Stimulated activated CD8-positive, alpha-beta memory T cell treated with anti-CD3 and anti-CD28 coated beads, Interleukin-15, amount 100 ng/mL, for 24 hours (primary cell): ENCODE measurements around the gene TUBGCP5.
"Not testable (repeated sequence)": the region's sequence is repeated elsewhere in the genome, so short reads cannot be mapped to it uniquely, and the experiment has no call there.

ENCODE experiments used
- DNase-seq: peaks from one replicate; pipeline ENCODE4 v3.0.0-alpha.2; 2020; ENCODE audit warnings: low read depth

TUBGCP5 gene

DNA sequence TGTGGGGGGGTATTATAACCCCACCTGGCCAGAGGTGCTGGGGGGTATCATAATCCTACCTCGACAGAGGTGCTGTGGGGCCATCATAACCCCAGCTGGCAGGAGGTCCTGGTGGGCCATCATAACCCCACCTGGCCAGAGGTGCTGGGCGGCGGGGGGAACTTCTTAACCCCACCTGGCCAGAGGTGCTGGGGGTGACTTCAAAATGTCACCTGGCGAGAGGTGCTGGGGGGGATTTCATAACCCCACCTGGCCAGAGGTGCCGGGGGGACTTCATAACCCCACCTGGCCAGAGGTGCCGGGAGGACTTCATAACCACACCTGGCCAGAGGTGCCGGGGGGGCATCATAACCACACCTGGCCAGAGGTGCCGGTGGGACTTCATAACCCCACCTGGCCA lies 2.4 kb upstream of the TUBGCP5 start:
- DNase-seq, result not testable (repeated sequence)

DNA sequence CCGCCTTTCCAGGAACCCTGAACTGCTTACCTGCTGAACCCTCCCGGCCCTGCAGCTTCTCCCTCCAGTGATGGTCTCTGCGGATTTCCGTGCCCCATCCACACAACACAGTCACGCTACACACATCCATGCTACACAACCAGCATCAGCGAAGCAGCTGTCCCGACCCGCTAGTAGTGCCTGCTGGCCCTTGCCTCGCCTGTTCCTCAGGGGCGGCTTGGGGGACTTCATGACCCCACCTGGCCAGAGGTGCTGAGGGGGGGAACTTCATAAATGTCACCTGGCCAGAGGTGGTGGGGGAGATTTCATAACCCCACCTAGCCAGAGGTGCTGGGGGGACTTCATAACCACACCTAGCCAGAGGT lies 530 bp upstream of the TUBGCP5 start:
- DNase-seq, result no peak

DNA sequence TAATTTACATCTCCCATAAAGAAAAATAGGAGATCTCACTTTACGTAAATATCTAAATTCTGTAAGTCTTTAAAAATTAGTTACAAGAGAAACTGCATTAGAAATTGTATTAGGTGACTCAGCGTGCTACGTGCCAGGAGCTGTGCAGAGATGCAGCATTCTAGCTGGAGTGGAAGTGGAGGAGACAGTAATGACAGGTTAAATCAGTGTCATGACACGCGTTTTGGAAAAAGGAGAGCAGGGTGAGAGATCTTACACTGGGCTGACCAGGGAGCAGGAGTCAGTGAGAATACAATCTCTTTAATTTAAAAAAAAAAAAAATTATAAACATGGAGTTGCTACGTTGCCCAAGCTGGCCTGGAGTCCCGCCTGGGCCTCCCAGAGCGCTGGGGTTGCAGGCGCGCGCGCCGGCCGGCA lies 635 bp downstream of the TUBGCP5 start:
- no peak for DNase-seq

DNA sequence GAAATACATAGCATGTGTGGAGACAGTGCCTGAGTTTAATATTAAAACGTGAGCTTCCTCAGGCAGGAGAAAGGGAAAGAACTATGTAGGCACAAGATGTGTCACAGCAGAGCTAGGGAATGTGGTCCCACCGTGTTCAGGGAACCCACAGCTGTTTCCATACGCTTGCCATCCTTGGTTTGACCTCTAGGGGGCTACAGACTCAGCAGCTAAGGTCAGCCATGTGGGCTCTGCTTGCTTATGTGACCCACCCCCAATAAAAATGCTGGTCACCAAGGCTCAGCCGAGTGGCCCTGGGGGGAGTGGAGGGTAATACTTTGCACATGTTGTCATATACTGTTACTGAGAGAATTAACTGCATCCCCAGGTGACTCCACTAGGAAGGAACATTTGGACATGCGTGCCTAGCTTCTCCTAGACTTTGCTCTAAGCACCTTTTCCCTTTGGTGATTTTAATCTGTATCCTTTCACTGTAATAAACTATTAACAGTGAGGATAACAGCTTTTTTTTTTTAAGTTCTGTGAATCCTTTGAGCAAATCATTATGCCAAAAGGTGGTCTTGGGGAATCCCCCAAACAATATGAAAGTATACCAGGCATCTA lies 3.3 kb downstream of the TUBGCP5 start:
- no peak for DNase-seq

DNA sequence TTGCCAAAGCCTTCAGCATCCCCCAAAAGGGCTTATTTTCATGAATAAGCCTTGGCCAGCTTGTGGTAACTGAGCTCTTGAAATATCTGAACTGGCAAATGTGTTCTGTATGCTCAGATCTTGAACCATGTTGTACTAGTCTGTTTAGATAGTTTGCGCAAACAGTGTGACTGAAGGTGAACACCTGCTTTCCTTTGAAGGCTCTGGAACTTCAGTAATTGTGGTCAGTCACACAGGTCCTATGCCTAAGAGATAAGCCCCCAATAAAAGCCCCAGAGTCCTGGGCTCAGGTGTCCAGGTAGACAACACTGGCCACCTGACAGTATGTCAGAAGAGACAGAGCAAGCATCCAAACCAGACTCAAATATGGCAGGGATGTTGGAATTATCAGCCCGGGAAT lies 5.4 kb downstream of the TUBGCP5 start:
- no peak for DNase-seq

DNA sequence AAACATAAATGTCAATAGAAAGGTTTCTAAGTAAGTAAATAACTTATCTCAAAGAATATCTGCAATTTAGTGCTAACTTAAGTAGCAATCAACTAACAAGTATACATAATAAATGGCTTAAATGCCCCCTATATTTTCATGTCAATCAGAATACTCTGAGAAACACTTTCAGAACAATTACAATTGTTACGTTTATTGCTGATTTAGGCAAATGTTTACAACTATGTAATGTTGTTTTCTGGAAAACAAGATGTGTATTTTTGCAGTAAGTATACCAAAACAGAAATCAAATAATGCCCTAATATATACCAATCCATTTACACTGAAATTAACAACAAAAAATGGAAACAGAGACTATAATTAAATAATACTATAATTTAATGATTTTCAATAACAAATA lies 13.2 kb downstream of the TUBGCP5 start:
- no peak for DNase-seq

DNA sequence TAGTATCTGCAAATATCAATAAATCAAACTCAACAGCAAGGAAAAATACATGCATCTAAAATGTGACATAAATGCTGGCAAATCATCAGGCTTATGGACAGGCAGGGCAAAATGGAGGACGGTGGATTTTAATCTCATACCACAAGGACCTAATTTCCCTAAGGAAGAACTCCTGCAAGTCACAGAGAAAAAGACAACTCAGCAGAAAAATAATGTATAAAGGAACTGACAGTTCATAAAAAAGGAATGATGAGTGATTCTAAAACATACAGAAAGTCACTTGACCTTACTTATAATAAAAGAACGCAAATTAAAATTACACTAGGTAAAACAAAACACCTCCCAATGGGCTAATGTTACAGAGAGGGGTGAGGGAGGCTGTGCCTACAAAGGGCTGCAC lies 17.2 kb downstream of the TUBGCP5 start:
- DNase-seq, result no peak

DNA sequence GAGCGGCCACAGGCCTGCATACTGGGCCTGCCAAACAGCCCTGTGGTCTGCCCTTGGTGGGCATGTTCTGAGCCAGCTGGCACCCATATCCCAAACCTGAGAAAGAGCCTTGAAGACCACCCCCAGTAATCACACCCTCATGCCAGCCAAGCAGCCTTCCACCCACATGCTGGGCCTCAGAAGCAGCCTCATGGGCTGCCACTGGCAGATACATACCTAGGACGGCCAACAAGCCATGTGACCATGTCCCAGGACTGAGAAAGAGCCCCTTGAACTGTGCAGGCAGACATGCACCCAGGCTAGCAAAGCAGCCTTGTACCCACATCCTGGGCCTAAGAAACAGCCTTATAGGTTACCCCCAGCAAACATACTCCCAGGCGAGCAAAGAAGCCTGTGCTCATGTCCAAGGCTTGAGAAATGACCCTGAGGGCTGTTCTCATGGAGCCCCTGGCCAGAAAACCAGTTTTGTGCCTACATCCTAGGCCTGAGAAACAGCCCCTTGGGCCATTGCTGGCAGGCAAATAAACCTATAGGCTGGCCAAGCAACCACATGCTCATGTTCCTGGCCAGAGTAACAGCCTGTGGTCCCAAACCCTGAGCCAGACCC lies 24.9 kb downstream of the TUBGCP5 start:
- no peak for DNase-seq

DNA sequence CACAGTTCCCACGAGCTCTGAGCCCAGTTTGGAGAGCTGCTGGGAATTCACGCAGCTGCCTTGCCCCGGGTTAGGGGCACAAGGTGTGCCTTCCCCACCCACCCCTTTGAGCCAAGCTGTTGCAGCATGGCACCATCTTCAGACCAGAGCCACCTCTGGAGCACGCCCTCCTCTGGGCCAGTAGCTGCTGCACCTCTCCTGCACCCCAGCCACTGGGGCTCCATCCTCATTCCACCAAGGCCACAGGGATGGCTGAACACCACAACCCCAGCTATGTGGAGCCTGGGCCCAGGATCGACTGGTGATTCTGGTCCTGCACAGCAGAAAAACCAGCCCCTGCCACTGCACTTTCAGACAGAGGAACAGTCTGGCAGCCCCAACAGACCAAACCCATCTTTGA lies 25.7 kb downstream of the TUBGCP5 start:
- DNase-seq, result no peak

DNA sequence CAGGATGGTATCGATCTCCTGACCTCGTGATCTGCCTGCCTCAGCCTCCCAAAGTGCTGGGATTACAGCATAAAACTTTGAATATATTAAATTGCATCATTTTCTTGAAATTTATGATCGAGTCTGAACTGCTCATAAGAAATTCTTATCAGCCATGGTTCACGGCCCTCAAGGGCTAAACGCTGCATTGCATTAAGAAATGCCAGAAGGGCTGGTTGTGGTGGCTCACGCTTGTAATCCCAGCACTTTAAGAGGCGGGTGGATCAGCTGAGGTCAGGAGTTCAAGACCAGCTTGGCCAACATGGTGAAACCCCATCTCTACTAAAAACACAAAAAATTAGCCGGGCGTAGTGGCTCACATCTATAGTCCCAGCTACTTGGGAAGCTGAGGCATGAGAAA lies 26.8 kb downstream of the TUBGCP5 start:
- not testable (repeated sequence) for DNase-seq

DNA sequence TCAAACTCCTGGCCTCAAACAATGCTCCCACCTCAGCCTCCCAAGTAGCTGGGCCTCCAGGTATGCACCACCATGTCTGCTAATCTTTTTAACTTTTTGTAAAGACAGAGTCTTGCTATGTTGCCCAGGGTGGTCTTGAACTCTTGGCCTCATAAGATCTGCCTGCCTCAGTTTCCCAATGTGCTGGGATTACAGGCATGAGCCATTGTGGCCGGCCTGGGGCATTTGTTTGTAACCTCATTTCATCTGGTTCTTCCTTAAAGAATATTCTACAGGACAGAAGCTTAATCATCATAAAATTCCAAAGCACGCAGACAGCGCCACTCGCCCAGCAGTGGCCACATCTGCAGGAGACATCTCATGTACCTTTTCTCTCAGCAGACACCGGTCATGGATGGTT lies 35.6 kb downstream of the TUBGCP5 start:
- no peak for DNase-seq

DNA sequence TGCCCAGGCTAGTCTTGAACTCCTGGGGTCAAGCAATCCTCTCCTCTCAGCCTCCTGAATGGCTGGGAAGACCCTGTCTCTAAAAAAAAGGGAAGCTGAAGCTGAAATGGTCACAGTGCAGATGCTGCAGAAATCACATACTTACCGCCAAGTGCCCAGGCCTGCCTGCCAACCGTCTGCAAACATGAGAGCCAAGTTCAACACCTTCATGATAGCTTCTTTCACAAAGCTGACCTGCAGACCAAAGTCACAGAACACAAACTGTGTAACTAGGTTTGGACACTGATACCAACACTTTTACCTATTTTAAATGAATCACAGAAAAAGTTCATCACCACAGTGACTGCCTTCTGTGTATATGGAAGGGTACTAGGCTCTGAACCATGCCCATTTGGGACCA lies 36.4 kb downstream of the TUBGCP5 start:
- no peak for DNase-seq

DNA sequence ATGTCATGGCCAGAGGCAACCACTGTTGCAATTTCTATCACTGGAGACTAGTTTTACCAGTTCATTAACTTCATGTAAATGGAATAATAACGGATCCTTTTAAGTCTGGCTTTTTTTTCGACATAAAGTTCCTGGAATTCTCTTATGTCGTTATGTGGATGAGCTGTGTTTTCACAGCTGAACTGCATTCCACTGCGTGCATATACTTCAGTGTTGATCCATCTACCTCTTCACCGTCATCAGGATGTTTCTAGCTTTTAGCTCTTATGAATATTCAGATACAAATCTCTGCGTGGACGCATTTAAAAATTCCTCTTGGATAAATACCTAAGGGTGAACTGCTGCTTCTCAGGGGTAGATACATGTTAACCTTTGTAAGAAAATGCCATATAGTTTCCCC lies 43.6 kb downstream of the TUBGCP5 start:
- no peak for DNase-seq

DNA sequence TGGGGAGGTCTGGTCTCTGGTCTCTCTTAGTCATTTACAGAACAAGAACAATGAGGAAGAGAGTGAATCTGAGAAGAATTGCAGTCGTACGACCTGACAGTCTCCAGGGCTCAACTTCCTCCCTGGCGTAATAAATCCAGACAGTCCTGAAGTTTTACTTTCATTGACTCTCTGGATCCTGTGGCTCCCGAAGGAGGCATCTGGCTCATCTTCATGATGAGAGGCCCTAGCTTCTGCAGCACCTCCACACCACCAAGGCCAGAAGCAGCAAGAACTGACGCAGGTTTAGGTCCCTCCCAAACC lies 47.4 kb downstream of the TUBGCP5 start:
- DNase-seq, result no peak

DNA sequence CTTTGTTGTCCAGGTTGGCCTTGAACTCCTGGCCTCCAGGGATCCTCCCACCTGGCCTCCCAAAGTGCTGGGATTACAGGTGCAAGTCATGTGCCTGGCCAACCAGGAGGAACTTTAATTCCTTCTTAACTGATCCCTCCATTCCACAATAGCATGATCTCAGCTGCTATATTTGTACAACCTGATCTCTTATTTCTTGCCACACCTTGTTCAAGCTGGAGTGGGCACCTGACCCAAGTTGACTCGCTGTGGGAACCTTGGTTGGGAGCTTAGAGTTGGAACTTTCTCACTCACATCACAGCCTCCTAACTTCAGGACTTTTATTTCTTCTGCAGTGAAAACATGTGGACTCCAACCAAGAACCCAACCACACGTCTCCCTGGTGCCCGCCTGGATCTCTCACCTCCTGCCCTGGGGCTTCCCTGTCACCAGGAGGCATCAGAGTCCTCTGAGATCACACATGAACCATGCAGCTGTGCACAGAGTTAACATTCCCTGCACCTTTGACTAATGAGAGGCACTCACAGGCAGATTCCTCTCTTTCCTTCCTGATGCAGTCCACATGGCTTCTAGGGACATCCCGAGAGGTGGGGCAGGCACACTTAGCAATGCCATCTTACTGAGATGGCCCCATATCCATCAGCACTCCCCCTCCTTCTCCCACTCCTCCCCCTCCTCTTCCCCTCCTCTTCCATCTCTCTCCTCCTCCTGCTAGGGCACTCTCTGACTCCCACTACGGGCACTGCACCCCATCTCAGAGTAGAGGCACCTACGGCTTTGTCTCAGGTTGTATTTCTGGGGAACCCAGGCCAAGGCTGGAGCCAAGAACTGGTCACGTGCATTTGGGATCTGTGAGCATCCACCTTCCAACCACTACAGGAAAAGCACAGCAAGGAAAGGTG lies 49.5 kb downstream of the TUBGCP5 start:
- DNase-seq, result no peak

DNA sequence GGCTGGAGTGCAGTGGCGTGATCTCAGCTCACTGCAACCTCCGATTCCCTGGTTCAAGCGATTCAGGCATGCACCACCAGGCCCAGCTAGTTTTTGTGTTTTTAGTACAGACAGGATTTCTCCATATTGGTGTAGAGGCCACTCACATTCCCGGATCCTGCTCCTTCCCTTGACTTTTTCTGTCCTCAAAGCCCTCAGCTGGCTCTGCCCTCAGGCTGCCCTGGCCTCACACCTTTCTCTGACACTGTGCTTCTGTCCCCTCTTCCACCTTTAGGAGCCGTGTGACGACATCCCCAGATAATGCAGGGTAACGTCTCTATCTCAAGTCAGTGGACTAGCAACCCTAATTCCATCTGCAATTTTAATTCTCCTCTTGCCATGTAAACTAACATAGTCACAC lies 50.6 kb downstream of the TUBGCP5 start:
- DNase-seq, result no peak

DNA sequence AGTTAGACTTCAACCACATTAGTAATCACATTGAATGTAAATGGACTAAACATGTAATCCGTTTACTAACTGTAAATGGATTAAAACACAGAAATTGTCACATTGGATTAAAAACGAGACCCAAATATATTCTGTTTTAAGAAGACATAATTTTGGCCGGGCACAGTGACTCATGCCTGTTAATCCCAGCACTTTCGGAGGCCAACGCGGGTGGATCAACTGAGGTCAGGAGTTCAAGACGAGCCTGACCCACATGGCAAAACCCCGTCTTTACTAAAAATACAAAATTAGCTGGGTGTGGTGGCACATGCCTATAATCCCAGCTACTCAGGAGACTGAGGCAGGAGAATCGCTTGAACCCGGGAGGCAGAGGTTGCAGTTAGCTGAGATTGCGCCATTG lies 57.4 kb downstream of the TUBGCP5 start:
- not testable (repeated sequence) for DNase-seq

DNA sequence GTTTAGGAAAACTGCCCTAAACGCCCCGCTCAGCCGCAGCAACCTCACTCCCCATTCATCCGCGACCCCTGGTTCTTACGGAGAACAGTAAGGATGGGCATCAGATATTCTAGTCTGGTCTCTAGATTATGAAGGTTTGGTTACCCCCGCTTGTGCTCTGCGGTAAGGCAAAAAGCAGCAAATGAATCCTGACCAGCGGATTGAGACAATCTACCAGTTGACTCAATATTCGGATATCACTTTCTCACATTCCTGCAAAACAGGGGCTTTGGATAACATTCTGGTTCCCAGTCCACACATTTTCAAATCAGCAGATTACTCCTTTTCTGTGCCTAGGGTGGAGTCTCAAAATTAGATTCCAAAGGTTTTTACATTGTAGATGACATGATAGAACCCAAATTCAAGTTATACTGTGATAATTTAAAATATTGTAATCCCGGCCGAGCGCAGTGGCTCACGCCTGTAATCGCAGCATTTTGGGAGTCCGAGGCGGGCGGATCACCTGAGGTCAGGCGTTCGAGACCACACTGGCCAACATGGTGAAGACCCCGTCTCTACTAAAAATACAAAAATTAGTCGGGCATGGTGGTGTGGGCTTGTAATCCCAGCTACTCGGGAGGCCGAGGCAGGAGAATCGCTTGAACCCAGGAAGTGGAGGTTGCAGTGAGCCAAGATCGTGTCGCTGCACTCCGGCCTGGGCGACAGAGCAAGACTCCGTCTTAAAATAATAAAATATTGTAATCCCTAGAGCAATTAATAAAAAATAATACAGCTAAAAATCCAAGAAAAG lies 58.1 kb downstream of the TUBGCP5 start:
- DNase-seq, result no peak

DNA sequence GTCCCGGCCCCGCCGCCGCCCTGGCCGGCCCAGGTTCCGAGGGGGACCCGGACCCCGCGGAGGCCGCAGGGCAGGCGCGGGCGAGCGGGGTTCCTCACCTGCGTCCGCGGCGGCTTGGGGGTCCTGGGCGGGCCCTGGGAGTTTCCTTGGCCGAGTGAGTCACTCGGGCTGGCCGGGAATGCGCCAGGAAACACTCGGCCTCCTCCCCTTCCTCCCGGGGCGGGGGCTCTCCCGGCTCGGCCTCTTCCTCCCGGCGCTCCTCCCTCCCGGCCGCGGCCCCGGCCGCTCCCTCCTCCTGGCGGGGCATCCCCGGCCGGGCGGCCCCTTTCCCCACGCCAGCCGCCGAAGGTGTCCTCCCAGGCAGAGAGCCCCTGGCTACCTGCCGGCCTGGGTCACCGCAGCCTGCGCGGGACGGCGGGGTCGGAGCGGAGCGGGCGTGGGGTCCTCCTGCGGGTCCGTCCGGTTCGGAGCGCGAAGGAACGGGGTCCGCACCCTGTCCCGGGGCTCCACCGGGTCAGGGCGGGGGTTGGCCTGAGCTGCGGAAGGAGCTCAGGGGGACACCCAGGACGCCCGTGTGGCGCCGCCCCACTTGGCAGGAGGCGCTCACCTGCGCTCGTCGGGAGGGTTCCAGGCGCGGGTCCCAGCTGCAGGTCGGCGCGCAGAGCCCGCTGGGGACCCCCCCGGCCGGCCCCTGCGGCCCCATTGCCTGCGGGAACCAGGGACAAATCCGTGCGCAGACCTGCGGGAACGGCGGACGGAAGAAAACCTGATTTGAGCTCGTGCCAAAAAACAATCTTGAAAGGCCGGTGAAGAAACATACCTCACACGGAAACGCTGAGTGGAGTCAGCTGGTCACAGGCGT lies 58.9 kb downstream of the TUBGCP5 start, which contains the start of gene CYFIP1:
Gene CYFIP1 (minus strand): TSS at position 180 of the 862 bp plus-strand sequence. CDS start 33,083 bp downstream, outside the sequence.
- DNase-seq, result no peak

DNA sequence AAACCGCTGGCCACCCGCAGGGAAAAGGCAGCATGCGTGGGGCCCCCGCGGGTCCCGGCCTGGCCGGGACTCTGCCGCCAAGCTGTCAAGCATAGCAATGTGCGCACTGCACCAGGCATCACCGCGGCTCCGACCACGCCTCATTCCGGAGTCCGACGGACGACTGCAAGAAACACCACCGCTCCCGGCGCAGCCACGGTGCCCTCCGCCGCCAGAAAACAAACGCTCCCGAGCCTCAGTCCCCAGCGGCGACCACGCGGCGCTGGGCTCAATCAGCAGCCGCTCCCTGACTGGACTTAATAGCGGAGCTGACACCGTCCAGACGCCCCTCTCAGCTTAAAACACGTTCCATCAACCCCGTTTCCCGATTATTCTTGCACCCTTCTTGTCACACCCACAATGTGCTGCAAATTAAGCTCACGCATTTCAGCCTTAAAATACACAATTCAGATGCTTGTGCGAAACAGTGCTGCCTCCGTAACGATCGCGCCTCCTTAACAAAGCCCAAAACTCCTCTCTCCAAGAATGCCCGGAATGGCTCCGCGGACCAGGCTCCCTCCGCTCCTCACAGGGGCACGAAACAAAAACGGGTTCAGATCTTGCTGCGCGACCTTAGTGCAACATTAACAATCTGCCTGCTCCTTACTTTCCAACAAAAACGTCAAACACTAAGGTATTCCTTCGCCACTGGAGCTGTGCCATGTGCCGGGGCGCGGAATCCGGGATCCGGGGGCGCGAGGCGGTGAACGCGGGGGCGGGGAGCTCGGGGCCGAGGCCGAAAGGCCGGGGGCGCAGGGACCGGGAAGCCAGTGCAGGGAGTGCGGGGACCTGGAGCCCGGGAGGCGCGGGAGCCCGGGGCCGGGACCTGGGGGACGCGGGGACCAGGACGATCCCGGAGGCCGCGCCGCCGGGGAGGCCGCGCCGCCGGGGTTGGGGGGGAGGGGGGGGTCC lies 59.9 kb downstream of the TUBGCP5 start:
- DNase-seq, result no peak
